PFSK-1 (cell line): Measurements from ENCODE around the gene TTC34.

ENCODE experiments used
- POLR2AphosphoS5 ChIP-seq: IDR thresholded peaks from 2 replicates; pipeline ENCODE4 v1.6.1; 2012; ENCODE audit warnings: low read depth, mild to moderate bottlenecking, control low read depth, low read length, moderate library complexity
- TAF1 ChIP-seq: IDR thresholded peaks from 2 replicates; pipeline ENCODE4 v1.6.1; 2012; ENCODE audit warnings: low read length, control low read depth, borderline replicate concordance; ENCODE audit not compliant: insufficient read depth
- TF ChIP-seq, protein P1 (sequence below), 2 experiments: IDR thresholded peaks; 2 replicates each; pipeline versions ENCODE4 v1.6.1 to v1.8.0; 2011 to 2012; ENCODE audit warnings: low read depth in 2 of 2, low read length in 2 of 2, control low read depth in 1 of 2, inconsistent platforms in 1 of 2, mild to moderate bottlenecking in 1 of 2, moderate library complexity in 1 of 2; ENCODE audit not compliant: insufficient read depth in 1 of 2

DNA sequence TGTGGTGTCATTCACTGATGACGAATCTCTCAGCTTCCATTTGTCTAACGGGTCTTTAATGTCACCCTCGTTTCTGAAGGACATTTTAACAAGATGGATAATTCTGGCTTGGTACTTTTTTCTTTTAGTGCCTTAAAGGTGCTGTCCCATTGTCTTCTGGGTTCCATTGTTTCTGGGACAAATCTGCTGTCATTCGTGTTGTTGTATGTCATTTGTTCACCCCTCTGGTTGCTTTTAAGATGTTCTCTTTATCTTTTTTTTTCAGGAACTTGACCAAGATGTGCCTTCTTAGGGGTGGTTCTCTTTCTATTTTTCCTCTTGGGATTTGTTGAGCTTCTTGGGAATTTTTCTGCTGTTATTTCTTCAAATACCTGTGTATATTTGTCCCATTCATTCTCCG is 154.7 kb downstream of the TTC34 start:
- no peak for TF ChIP-seq POLR2AphosphoS5
- TF ChIP-seq TAF1: no peak
- TF ChIP-seq, protein P1, sequence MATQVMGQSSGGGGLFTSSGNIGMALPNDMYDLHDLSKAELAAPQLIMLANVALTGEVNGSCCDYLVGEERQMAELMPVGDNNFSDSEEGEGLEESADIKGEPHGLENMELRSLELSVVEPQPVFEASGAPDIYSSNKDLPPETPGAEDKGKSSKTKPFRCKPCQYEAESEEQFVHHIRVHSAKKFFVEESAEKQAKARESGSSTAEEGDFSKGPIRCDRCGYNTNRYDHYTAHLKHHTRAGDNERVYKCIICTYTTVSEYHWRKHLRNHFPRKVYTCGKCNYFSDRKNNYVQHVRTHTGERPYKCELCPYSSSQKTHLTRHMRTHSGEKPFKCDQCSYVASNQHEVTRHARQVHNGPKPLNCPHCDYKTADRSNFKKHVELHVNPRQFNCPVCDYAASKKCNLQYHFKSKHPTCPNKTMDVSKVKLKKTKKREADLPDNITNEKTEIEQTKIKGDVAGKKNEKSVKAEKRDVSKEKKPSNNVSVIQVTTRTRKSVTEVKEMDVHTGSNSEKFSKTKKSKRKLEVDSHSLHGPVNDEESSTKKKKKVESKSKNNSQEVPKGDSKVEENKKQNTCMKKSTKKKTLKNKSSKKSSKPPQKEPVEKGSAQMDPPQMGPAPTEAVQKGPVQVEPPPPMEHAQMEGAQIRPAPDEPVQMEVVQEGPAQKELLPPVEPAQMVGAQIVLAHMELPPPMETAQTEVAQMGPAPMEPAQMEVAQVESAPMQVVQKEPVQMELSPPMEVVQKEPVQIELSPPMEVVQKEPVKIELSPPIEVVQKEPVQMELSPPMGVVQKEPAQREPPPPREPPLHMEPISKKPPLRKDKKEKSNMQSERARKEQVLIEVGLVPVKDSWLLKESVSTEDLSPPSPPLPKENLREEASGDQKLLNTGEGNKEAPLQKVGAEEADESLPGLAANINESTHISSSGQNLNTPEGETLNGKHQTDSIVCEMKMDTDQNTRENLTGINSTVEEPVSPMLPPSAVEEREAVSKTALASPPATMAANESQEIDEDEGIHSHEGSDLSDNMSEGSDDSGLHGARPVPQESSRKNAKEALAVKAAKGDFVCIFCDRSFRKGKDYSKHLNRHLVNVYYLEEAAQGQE (IDR thresholded peaks at IDR 0.05; ENCODE audit: insufficient read depth in 1 of 2, low read depth in 2 of 2, low read length in 2 of 2): no peak
